Suprapubic skin (tissue), 3 donors: Measurements from ENCODE around the gene MFSD1.

ENCODE experiments used
- POLR2A ChIP-seq, 2 donors: fragments of 450-650 bp; IDR thresholded peaks; one replicate each; pipeline ENCODE4 v1.6.1; 2017; ENCODE audit warnings: antibody characterized with exemption in 2 of 2, mild to moderate bottlenecking in 2 of 2, moderate library complexity in 2 of 2
- TF ChIP-seq, protein P1 (sequence below), 2 donors: fragments of 200-600 bp in 1 of 2; fragments of 450-650 bp in 1 of 2; sonication (generic) in 1 of 2; IDR thresholded peaks; one replicate each; pipeline ENCODE4 v1.5.1; 2016 to 2019; ENCODE audit warnings: antibody characterized with exemption in 2 of 2, mild to moderate bottlenecking in 1 of 2, moderate library complexity in 1 of 2

DNA sequence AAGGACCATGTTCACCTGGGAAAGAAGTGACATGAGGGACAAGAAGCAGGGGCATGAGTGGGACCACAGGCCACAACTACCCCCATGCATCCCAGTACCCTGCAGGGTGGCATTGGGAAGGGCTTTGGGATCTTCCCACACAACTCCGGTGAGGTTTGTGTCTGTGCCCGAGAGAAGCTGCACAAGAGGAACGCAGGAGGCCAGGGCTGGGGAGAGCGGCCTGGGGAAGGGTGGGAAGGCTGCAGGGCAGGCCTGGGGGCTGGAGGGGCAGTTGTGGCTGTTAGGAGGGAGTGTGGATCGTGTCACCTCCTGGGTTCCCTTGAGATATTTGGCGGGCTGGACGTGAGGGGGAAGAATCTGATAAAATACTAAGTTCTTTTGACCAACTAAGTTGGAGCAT is 25.3 kb upstream of the MFSD1 start:
- TF ChIP-seq POLR2A (IDR thresholded peaks at IDR 0.05): no peak
- TF ChIP-seq, protein P1, sequence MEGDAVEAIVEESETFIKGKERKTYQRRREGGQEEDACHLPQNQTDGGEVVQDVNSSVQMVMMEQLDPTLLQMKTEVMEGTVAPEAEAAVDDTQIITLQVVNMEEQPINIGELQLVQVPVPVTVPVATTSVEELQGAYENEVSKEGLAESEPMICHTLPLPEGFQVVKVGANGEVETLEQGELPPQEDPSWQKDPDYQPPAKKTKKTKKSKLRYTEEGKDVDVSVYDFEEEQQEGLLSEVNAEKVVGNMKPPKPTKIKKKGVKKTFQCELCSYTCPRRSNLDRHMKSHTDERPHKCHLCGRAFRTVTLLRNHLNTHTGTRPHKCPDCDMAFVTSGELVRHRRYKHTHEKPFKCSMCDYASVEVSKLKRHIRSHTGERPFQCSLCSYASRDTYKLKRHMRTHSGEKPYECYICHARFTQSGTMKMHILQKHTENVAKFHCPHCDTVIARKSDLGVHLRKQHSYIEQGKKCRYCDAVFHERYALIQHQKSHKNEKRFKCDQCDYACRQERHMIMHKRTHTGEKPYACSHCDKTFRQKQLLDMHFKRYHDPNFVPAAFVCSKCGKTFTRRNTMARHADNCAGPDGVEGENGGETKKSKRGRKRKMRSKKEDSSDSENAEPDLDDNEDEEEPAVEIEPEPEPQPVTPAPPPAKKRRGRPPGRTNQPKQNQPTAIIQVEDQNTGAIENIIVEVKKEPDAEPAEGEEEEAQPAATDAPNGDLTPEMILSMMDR (IDR thresholded peaks at IDR 0.05): no peak
